ENCODE data around the gene TMEM131L.
"Not testable (repeated sequence)": the region's sequence is repeated elsewhere in the genome, so short reads cannot be mapped to it uniquely, and the experiment has no call there.

Gene TMEM131L

GRCh38 chr4:153555730-153556434, 89.7 kb downstream of the TMEM131L start:
- FAIRE-seq (no peak), DNase-seq (ENCODE audit: insufficient read length, low spot score) (no peak)
- TF ChIP-seq SPI1 (IDR thresholded peaks at IDR 0.05; ENCODE audit: low read depth, low read length): no peak
- TF ChIP-seq TAF1 (IDR thresholded peaks at IDR 0.05; ENCODE audit: low read depth, low read length): no peak
- no peak for TF ChIP-seq POU2F2 (IDR thresholded peaks at IDR 0.05; ENCODE audit: low read depth, low read length)
- TF ChIP-seq PAX5 (IDR thresholded peaks at IDR 0.05; ENCODE audit: insufficient read depth, low read length, severe bottlenecking): no peak
- TF ChIP-seq POLR2A (IDR thresholded peaks at IDR 0.05; ENCODE audit: low read depth, low read length): no peak
- TF ChIP-seq POLR2AphosphoS5 (IDR thresholded peaks at IDR 0.05; ENCODE audit: low read depth, low read length): no peak

GRCh38 chr4:153556435-153556815, 90.3 kb downstream of the TMEM131L start:
- DNase-seq (ENCODE audit: insufficient read length, low spot score) (no peak), FAIRE-seq (no peak)
- no peak for TF ChIP-seq PAX5 (IDR thresholded peaks at IDR 0.05; ENCODE audit: insufficient read depth, low read length, severe bottlenecking)
- no peak for TF ChIP-seq SPI1 (IDR thresholded peaks at IDR 0.05; ENCODE audit: low read depth, low read length)
- no peak for TF ChIP-seq POU2F2 (IDR thresholded peaks at IDR 0.05; ENCODE audit: low read depth, low read length)
- TF ChIP-seq POLR2AphosphoS5 (IDR thresholded peaks at IDR 0.05; ENCODE audit: low read depth, low read length): no peak
- no peak for TF ChIP-seq POLR2A (IDR thresholded peaks at IDR 0.05; ENCODE audit: low read depth, low read length)

DNA sequence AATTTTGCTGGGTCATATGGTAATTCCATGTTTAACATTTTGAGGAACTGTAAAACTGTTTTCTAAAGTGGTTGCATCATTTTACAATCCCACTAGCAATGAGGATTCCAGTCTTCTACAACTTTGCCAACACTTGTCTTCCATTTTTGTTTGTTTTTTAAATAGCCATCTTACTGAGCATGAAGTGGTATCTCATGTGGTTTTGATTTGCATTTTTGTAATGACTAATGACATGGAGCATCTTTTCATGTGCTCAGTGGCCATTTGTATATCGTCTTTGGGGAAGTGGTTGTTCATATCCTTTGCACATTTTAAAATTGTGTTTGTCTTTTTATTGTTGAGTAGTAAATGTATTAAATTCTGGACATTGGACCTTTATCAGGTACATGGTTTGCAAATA, 94.7 kb downstream of the TMEM131L start:
- TF ChIP-seq POU2F2 (IDR thresholded peaks at IDR 0.05; ENCODE audit: low read depth, low read length) (no peak), PAX5 (IDR thresholded peaks at IDR 0.05; ENCODE audit: insufficient read depth, low read length, severe bottlenecking) (no peak), SPI1 (IDR thresholded peaks at IDR 0.05; ENCODE audit: low read depth, low read length) (peak; percentile 72), POLR2A (IDR thresholded peaks at IDR 0.05; ENCODE audit: low read depth, low read length) (no peak)
- peak; percentile 72 for FAIRE-seq
- no peak for DNase-seq (ENCODE audit: insufficient read length, low spot score)

DNA sequence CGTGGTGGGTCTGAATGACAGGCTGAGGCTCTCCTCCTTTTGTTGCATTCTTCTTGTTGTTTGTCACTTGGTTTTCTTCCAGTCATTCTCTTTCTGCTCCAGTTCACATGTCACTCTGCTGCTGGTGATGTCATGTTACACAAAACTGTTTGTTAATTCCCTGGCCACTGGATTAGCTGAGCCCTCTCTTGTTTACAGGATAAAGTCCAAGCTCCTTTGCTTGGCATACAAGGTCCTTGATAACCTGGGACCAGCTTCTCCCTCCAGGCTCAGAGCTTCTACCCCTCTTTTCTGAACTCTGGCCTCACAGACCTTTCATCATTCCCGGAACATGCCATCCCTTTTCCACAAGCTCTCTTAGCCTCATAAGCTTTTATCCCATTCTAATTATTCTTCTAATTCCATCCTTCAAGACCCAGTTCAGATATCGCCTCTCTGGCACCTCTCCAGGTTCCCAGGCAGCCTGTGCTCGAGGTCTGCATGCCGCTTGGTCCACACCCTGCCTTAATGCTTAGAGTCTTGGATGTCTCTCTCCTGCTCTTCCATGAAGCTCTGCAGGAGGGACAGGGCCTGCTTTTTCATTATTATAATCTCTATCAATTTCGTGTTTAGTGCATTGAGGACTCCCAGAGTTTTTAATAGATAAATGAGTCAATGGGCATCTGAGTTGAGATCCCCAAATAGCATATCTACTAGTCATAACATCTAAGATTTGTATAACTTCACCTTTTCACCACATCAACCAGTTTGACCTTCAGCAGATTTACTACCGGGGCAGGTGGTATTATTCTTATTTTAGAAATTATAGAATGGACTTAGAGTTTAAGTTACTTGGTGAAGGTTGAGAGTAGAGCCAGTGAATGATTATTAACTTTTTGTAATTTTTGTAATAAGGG, 98.7 kb downstream of the TMEM131L start:
- DNase-seq (ENCODE audit: insufficient read length, low spot score): no peak
- no peak for TF ChIP-seq SPI1 (IDR thresholded peaks at IDR 0.05; ENCODE audit: low read depth, low read length)
- TF ChIP-seq PAX5 (IDR thresholded peaks at IDR 0.05; ENCODE audit: insufficient read depth, low read length, severe bottlenecking): no peak
- no peak for TF ChIP-seq POU2F2 (IDR thresholded peaks at IDR 0.05; ENCODE audit: low read depth, low read length)
- no peak for TF ChIP-seq TAF1 (IDR thresholded peaks at IDR 0.05; ENCODE audit: low read depth, low read length)
- TF ChIP-seq POLR2AphosphoS5 (IDR thresholded peaks at IDR 0.05; ENCODE audit: low read depth, low read length): no peak
- TF ChIP-seq POLR2A (IDR thresholded peaks at IDR 0.05; ENCODE audit: low read depth, low read length): no peak
- FAIRE-seq: peak; percentile 58

DNA sequence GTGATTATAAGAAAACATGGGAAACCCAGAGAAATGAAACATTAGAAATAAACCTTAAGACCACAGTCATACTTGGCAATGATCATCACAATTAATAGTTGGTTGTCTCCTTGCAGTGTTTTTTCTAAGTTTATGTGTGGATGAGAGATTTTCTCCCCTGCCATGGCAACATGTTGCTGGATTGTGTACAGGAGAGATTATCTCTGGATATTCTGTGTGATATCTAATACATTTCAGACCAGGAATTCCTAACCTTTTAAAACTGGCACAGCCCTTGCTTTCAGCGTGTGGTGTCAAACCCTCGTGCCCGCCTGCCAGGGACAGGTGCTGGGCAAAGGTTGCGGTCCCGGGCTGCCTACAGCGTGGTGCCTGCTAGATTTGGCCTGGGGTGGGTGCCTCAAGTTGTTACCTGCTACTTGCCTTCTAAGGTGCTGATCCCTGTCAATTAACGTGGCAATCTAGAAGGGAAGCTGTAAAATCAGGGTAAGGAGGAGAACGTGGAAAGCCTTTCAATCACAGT, 100.5 kb downstream of the TMEM131L start:
- DNase-seq (ENCODE audit: insufficient read length, low spot score) (no peak), FAIRE-seq (peak; percentile 33)
- TF ChIP-seq TAF1 (IDR thresholded peaks at IDR 0.05; ENCODE audit: low read depth, low read length) (no peak), POLR2AphosphoS5 (IDR thresholded peaks at IDR 0.05; ENCODE audit: low read depth, low read length) (no peak), POU2F2 (IDR thresholded peaks at IDR 0.05; ENCODE audit: low read depth, low read length) (no peak), PAX5 (IDR thresholded peaks at IDR 0.05; ENCODE audit: insufficient read depth, low read length, severe bottlenecking) (no peak), POLR2A (IDR thresholded peaks at IDR 0.05; ENCODE audit: low read depth, low read length) (no peak), SPI1 (IDR thresholded peaks at IDR 0.05; ENCODE audit: low read depth, low read length) (no peak)

DNA sequence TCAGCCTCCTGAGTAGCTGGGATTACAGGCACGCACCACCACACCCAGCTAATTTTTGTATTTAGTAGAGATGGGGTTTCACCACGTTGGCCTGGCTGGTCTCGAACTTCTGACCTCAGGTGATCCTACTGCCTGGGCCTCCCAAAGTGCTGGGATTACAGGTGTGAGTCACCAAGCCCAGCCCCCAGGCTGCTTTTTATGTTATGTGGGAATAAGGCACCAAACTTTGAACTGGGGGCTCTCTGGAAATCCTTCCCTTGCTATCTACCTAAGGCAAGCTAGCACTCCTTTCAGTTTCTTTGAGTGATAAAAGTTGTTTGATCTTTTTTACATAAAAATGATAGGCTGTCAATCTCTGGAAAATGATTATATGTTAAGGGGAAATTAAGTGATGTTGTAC, 101.5 kb downstream of the TMEM131L start:
- FAIRE-seq; DNase-seq (ENCODE audit: insufficient read length, low spot score): not testable (repeated sequence)

DNA sequence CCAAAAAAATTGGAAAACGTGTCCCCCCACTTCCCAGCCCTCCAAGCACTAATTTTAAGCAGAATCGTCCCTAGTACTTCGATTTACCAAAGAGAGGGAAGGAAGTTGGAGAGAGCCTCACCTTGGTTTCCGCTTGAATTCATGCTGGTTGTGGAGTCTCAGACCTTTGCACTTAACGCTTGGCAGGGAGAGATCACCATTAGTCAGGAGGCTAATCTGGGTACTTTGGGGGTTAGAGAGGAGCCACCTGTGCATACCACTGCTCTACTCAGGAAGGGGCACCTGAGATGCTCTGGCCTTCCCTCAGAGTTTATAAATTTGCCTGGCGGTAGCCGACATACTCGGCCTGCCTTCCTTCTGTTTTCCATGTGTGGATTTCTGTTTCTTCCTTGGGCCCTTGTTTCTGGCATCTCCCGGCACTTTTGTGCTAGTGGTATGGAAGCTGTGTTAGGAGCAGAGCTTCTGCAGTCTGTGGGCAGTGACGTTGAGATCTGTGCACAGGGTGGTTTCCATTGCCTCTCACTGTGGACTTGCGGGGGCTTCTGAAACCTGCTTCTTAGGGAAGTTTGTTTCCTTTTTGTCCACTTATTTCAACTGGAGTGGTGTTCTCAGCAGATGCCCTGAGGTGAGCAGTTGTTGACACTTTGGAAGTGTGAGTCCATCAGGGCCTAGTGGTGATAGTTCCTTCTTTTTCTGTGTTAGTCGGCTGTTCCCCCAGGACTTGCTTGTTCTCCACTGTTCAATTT, 104.2 kb downstream of the TMEM131L start:
- DNase-seq (ENCODE audit: insufficient read length, low spot score) (no peak), FAIRE-seq (peak; percentile 83)
- no peak for TF ChIP-seq PAX5 (IDR thresholded peaks at IDR 0.05; ENCODE audit: insufficient read depth, low read length, severe bottlenecking)
- TF ChIP-seq TAF1 (IDR thresholded peaks at IDR 0.05; ENCODE audit: low read depth, low read length): no peak
- TF ChIP-seq POU2F2 (IDR thresholded peaks at IDR 0.05; ENCODE audit: low read depth, low read length): 0 out of 2 replicates have a peak, but pooled peaks have one; percentile 14
- TF ChIP-seq SPI1 (IDR thresholded peaks at IDR 0.05; ENCODE audit: low read depth, low read length): no peak
- TF ChIP-seq POLR2AphosphoS5 (IDR thresholded peaks at IDR 0.05; ENCODE audit: low read depth, low read length): 0 out of 2 replicates have a peak, but pooled peaks have one; percentile 46

GRCh38 chr4:153571006-153571545, 104.9 kb downstream of the TMEM131L start:
- FAIRE-seq (peak; percentile 43), DNase-seq (ENCODE audit: insufficient read length, low spot score) (no peak)
- no peak for TF ChIP-seq TAF1 (IDR thresholded peaks at IDR 0.05; ENCODE audit: low read depth, low read length)
- no peak for TF ChIP-seq SPI1 (IDR thresholded peaks at IDR 0.05; ENCODE audit: low read depth, low read length)
- TF ChIP-seq POU2F2 (IDR thresholded peaks at IDR 0.05; ENCODE audit: low read depth, low read length): no peak
- TF ChIP-seq POLR2A (IDR thresholded peaks at IDR 0.05; ENCODE audit: low read depth, low read length): no peak
- no peak for TF ChIP-seq POLR2AphosphoS5 (IDR thresholded peaks at IDR 0.05; ENCODE audit: low read depth, low read length)
- no peak for TF ChIP-seq PAX5 (IDR thresholded peaks at IDR 0.05; ENCODE audit: insufficient read depth, low read length, severe bottlenecking)

- TF ChIP-seq POLR2A (IDR thresholded peaks at IDR 0.05; ENCODE audit: low read depth, low read length) (no peak), PAX5 (IDR thresholded peaks at IDR 0.05; ENCODE audit: insufficient read depth, low read length, severe bottlenecking) (no peak), POU2F2 (IDR thresholded peaks at IDR 0.05; ENCODE audit: low read depth, low read length) (no peak), POLR2AphosphoS5 (IDR thresholded peaks at IDR 0.05; ENCODE audit: low read depth, low read length) (no peak), SPI1 (IDR thresholded peaks at IDR 0.05; ENCODE audit: low read depth, low read length) (no peak), TAF1 (IDR thresholded peaks at IDR 0.05; ENCODE audit: low read depth, low read length) (no peak)
- DNase-seq (ENCODE audit: insufficient read length, low spot score) (no peak), FAIRE-seq (peak; percentile 50)
Observed at GRCh38 chr4:153572609-153573008, 106.4 kb downstream of the TMEM131L start.
